Psoas muscle (tissue), 8 donors: ENCODE data around the gene KCTD21. TPM values are rescaled to one million over a fixed set of nuclear protein-coding genes. Genes with fewer than 3 reads are reported as not detected.

ENCODE experiments used
- ATAC-seq, 4 donors: fragments of 200-7000 bp; cut with Tn5 transposase; one replicate each; pipeline ENCODE4 v1.9.1; 2020; ENCODE audit warnings: moderate library complexity in 3 of 4, mild to moderate bottlenecking in 2 of 4
- DNase-seq, 2 donors: peaks; one replicate each; pipeline ENCODE4 v3.0.0-alpha.2; 2020
- H3K27ac ChIP-seq: fragments of 200-600 bp; one replicate; pipeline ENCODE4 v1.8.0; 2022
- H3K27me3 ChIP-seq, 3 donors: fragments of 200-600 bp in 1 of 3; one replicate each; pipeline versions ENCODE4 v1.6.1 to v1.8.0; 2013 to 2022; ENCODE audit warnings: low read length in 2 of 3, mild to moderate bottlenecking in 2 of 3, moderate library complexity in 1 of 3; ENCODE audit not compliant: insufficient read depth in 3 of 3
- H3K36me3 ChIP-seq, 2 donors: fragments of 200-600 bp in 1 of 2; one replicate each; pipeline versions ENCODE4 v1.6.1 to v1.8.0; 2013 to 2022; ENCODE audit warnings: low read depth in 1 of 2, mild to moderate bottlenecking in 1 of 2, moderate library complexity in 1 of 2; ENCODE audit not compliant: insufficient read depth in 1 of 2
- H3K4me1 ChIP-seq: fragments of 200-600 bp; one replicate; pipeline ENCODE4 v1.8.0; 2022
- H3K4me3 ChIP-seq: fragments of 200-600 bp; one replicate; pipeline ENCODE4 v1.8.0; 2022; ENCODE audit warnings: mild to moderate bottlenecking
- H3K9me3 ChIP-seq: fragments of 200-600 bp; one replicate; pipeline ENCODE4 v1.8.0; 2022
- CTCF ChIP-seq: fragments of 200-600 bp; IDR thresholded peaks from one replicate; pipeline ENCODE4 v1.8.0; 2022; ENCODE audit warnings: antibody characterized with exemption
- WGBS, 3 donors: extraction: QIAGEN DNeasy Blood & Tissue Kit; methylation state at CpG; one replicate each; pipeline versions ENCODE4 v1.1.6 to v1.1.7; 2013; 5-methylcytosine and 5-hydroxymethylcytosine counted together
- intact Hi-C, 2 donors: fragments of 100-400 bp; cut with DNase I; formaldehyde crosslinking; loops; one replicate each; pipeline versions ENCODE4 v1.11.0 to v1.14.2; 2022
- polyA plus RNA-seq, 3 donors: library from polyadenylated mRNA; stranded (reverse); fragments of 200-250 nt; gene quantifications; one replicate each; pipeline ENCODE4 v1.2.3, GENCODE V29; 2013
- total RNA-seq, 4 donors: library from RNA; stranded (reverse); fragmentation: NEBNext Ultra II Directional in 2 of 4; extraction: Animal tissue kit (Norgen Biotek cat#: 25700) in 2 of 4; gene quantifications; one replicate each; pipeline versions ENCODE4 v1.2.1 to v1.2.4, GENCODE V29; 2021 to 2023
- donor health status: healthy with polysubstance abuse.
- donor health status: DM: no; HTN: no; CAD: no; lungs with moderate emphysema.
- donor health status: Bipolar disorder and iron deficiency.
- donor health status: healthy.
- donor health status: DM: yes; HTN: yes; CAD: no.
- donor health status: DM: no; HTN: no; CAD: no.
- donor health status: DM: no; HTN: no; CAD: no.
- donor health status: DM: yes; HTN: yes; CAD: no.

KCTD21 gene
- total and polyA plus RNA-seq, 7 donors, result 4.7 to 10.3 (median 5.6) TPM

- no peak for TF ChIP-seq CTCF
- DNase-seq (no peak), ATAC-seq (no peak)
- H3K4me3 ChIP-seq, result no peak overlapping the region
- H3K4me1 ChIP-seq, result peaks cover 41% of the 10 kb centered on the region
- peaks cover 0 to 6% of the 10 kb centered on the region in 2 donors for H3K36me3 ChIP-seq
- intact Hi-C loops, result no loop called here
- no peaks in the 10 kb centered on the region for H3K9me3 ChIP-seq
- H3K27me3 ChIP-seq, result no peaks in the 10 kb centered on the region
- 57 to 76% (median 66%) methylated on average over 14 of the region's 14 CpGs for WGBS, 3 donors
- peak overlapping the region; percentile 38 for H3K27ac ChIP-seq
Observed at GRCh38 chr11:78190871-78191538, 2.6 kb upstream of the KCTD21 start.

DNA sequence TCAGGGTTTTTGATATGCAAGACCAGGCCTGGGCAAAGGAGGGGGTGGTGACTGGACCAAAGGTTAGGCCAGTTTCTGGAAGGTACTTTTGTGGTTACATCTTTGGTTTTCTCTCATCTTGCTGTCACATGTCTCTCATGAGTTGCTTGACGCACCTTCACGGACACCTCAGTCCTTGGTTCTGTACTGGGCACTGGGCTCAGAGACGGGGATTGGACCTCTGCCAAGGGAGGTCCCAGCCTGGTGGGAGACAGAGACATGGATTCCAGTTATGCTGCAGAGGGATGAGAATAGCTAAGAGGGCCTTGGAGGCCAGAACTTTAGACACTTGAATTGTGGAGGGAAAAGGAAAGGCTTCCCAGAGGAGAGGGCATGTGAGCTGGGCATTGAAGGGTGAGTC is 1.9 kb upstream of the KCTD21 start:
- Histone ChIP-seq H3K4me1 (peaks cover 41% of the 10 kb centered on the region), H3K27ac (peak overlapping the region; percentile 10)

DNA sequence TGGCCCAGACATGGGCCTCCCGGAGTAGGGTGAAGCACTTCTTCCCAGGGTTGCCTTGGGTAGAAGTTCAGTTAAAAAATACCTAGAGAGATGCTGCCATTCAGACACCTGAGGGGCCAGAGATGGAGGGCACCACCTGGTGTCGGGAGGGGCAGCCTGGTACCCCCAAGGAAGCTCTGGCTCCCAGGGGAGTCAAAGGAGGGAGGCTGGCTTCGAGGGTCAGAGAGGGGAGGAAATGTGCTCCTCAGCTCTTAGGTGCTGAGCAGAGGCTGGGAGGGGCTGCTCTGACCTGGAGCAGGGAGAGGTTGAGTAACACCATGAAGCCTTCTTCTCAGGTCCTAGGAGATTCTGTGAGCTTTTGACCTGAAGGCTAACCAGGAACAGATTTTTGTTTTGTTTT is 1.4 kb upstream of the KCTD21 start:
- no peak for TF ChIP-seq CTCF
- Histone ChIP-seq H3K36me3 (peaks cover 0 to 6% of the 10 kb centered on the region in 2 donors), H3K27ac (peak overlapping the region; percentile 1), H3K27me3 (no peaks in the 10 kb centered on the region), H3K4me3 (peak overlapping the region; percentile 98), H3K9me3 (no peaks in the 10 kb centered on the region), H3K4me1 (peaks cover 41% of the 10 kb centered on the region)
- DNase-seq, result no peak
- intact Hi-C loops, result loop anchor here (5.0 kb wide), 4 partner anchors 48 to 128 kb away; partner anchors contain the start of genes ALG8 (in 1 of the 2), NDUFC2 (in 1 of the 2) and THRSP (in 1 of the 2)
- no peak for ATAC-seq
- 46 to 56% (median 53%) methylated on average over 3 of the region's 3 CpGs for WGBS, 3 donors

More for the DNA sequence above, 1.9 kb upstream of the KCTD21 start:
- WGBS, 3 donors, result 62 to 73% (median 64%) methylated on average over 3 of the region's 3 CpGs
- no peak for DNase-seq
- Histone ChIP-seq H3K9me3 (no peaks in the 10 kb centered on the region), H3K4me3 (peak overlapping the region; percentile 98), H3K36me3 (peaks cover 0 to 6% of the 10 kb centered on the region in 2 donors), H3K27me3 (no peaks in the 10 kb centered on the region)
- intact Hi-C loops, result no loop called here
- no peak for TF ChIP-seq CTCF
- ATAC-seq, result no peak

DNA sequence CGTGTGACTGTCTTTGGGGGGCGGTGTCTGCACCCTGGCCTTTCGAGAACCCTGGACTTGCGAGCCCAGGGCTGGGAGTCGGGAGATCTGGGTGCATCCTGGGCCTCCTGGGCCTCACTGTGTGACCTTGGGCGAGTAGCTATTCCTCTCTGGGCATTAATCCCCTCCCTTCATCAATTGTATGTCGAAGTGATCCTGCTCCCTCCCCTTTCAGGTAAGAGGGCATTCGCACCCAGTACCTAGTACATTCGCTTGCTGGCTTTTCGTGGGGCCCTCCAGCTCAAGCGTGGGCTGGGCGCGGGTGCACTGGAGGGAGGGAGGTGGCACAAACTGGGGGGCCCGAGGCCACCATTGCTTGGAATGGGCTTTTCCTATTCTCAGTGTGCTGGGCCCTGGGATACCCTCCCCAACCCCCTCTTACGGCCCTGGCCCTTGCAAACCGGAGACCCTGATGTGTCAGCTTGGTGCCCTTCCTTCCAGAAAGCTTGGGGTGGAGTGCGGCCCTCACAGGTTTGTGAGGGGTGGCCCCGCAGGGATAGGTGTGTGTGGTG is 823 bp upstream of the KCTD21 start:
- peaks cover 0 to 6% of the 10 kb centered on the region in 2 donors for H3K36me3 ChIP-seq
- H3K27me3 ChIP-seq, result no peaks in the 10 kb centered on the region
- ATAC-seq, result no peak
- TF ChIP-seq CTCF, result no peak
- H3K9me3 ChIP-seq, result no peaks in the 10 kb centered on the region
- 23 to 40% (median 25%) methylated on average over 17 to 18 of the region's 18 CpGs for WGBS, 3 donors
- H3K4me1 ChIP-seq, result peaks cover 41% of the 10 kb centered on the region
- intact Hi-C loops, result loop anchor here (5.0 kb wide), 4 partner anchors 47 to 127 kb away; partner anchors contain the start of genes ALG8 (in 1 of the 2), NDUFC2 (in 1 of the 2) and THRSP (in 1 of the 2)
- no peak for DNase-seq
- peak overlapping the region; percentile 98 for H3K4me3 ChIP-seq
- peak overlapping the region; percentile 79 for H3K27ac ChIP-seq
